HG02763 (cell line): Measurements from ENCODE around the gene COPG1.
"Not testable (repeated sequence)": the region's sequence is repeated elsewhere in the genome, so short reads cannot be mapped to it uniquely, and the experiment has no call there.

Source experiments
- ATAC-seq: cut with Tn5 transposase; IDR thresholded peaks from one replicate; pipeline ENCODE4 v1.9.1; 2021; ENCODE audit warnings: mild to moderate bottlenecking, moderate library complexity; ENCODE audit not compliant: unreplicated experiment

The COPG1 gene

DNA sequence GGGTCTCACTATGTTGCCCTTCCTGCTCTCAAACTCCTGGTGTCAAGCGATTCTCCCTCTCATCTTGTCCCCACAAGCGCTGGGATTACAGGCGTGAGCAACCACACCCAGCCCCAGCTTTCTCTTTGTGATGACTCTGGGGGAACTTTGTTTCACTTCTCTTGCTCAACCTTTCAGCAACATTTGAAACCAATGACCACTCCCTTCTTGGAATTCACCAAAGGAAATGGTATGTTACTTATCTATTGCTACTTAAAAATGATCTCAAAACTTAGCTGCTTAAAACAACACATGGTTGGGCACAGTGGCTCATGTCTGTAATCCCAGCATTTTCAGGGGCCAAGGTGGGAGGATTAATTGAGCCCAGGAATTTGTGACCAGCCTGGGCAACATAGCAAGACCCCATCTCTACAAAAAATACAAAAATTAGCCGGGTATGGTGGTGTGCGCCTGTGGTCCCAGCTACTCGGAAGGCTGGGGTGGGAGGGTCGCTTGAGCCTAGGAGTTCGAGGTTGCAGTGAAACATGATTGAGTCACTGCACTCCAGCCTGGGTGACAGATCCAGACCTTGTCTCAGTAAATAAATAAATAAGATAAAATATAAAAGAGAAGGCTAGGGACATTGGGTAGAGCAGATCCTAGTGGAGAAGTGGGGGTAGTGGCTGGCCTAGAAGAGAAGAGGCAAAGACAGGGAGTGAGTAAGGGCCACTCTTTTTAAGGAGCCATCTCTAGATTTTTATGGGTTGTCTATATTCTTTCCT lies 10.3 kb upstream of the COPG1 start:
- no peak for ATAC-seq

DNA sequence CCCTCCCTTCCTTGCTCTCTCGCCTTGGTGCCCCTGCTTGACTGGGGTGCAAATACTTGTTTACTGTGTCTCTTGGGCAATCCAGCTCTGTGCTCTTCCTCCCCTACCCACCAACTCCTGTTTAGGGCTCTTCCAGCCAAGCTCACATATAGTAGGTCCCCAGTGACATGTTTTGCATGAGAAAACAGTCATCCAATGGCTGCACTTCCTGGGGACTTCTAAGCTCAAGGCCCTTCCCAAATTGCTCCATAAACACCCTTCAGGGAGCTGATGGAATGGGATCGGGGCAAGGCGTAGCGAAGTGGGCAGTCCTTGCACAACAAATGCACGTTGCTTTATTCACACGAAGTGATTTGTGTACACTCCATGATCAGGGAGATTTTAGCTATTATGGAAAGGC lies 9.4 kb upstream of the COPG1 start:
- ATAC-seq = no peak

DNA sequence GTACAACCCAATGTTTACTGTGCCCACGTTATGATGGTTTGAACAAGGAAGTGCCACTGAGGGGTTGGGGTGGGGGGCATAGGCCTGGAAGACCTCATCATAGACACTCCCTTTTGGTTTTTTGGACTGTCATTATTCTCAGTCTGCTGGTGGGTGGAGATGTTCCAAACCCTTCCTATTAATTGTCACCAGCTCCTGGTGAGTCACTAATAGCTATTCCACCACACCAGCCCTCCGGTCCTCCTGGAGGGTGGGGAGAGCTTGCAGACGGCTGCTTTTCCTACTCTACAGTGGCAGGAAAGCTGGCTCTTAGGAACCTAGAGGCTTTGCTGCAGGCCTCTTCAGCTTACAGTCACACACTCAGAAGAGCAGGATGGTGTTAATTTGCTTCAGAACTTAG lies 9.0 kb upstream of the COPG1 start:
- ATAC-seq = no peak

DNA sequence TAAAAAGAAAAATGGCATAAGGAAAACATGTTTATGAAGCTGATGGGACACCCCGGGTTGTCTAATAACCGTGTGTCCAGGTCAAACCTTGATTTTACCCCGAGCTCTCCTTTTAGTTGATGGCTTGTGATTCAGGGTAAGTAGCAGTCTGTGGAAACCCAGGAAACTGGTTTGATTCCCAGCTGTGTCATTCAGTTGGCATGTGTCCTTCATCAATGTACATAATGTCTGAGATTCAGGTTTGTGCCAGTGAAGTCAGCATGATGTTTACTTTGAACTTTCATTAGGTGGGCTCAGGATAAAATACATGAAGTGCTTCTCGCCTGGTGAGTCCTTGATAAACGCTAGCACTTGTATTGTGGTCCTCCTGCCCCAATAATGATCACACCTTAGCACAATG lies 4.3 kb upstream of the COPG1 start:
- no peak for ATAC-seq

DNA sequence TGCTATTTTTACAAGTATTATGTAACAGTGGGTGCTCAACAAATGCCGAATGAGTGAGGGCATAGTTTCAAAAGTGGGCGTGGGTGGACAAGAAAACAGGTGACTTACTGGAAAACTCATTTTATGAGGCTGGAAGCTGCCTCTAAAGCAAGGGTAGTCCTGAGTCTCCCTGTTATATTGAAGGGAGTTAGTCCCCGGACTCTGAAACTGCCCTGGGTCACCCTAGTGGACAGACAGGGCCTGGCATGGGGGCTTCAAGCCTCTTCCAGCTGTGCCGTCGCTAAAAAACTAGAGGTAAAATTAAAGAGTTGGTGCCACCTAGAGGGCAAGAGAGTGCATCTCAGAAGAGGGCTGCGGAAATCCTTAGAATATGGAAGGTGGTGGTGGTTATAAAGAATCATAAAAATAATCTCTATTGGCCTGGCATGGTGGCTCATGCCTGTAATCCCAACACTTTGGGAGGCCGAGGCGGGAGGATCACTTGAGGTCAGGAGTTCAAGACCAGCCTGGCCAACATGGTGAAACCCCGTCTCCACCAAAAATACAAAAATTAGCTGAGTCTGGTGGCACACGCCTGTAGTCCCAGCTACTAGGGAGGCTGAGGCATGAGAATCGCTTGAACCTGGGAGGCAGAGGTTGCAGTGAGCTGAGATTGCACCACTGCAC lies 3.6 kb upstream of the COPG1 start:
- peak; percentile 49 for ATAC-seq

DNA sequence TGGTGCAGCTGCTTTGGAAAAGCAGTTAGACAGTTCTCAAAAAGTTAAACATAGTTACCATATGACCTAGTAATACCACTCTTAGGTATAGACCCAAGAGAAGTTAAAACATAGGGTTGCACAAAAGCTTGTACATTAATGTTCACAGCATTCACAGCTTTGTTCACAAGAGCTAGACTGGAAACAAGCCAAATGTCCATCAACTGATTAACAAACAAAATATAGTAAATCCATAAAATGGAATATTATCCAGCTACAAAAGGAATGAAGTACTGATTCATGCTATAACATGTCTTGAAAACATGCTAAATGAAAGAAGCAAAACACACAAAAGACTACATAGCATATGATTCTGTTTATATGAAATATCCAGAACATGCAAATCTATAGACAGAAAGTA lies 2.8 kb upstream of the COPG1 start:
- no peak for ATAC-seq

DNA sequence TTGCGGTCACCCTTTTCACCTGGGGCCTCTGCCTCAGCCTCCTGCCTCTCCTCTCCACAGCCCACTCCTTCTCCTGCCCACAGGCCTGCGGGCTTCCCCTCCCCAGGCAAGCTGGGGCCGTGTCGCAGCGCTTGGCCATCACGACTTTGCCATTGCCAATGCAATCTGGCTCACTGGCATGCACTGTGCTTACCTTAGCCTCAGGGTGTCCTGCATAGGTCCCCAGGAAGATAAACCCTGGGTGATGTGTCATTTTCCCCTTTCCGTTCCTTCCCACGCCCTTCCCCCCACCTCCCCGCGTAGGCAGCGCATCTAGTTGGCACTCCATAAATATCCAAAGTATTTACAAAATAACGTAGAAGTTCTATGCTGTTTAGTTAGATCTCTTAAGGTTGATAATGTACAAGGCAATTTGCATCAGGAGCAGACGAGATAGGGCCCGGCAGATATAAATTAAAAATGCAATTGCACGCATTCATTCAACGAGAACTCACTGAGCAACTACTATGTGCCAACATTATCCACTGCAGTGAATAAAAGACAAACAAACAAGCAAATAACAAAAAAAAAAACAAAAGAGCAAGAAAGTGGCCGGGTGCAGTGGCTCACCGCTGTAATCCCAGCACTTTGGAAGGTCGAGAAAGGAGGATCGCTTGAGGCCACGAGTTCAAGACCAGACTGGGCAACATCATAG lies 973 bp upstream of the COPG1 start:
- no peak for ATAC-seq

DNA sequence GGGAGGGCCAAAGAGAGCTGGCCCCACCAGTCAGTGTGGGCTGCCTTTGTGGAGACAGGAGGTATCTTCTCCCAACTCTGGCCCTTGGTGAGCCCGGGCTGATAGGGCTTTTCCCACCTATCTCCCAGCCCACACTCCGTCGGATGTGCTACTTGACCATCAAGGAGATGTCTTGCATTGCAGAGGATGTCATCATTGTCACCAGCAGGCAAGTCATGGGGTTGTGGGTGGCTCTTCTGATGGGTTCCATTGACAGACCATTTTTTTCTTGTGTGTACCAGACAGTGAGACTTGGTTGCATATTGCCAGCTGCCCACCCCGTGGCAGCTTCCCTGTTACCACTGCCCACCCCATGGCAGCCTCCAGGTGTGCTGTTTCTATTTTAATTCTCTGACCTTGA lies 3.3 kb downstream of the COPG1 start:
- ATAC-seq = no peak

DNA sequence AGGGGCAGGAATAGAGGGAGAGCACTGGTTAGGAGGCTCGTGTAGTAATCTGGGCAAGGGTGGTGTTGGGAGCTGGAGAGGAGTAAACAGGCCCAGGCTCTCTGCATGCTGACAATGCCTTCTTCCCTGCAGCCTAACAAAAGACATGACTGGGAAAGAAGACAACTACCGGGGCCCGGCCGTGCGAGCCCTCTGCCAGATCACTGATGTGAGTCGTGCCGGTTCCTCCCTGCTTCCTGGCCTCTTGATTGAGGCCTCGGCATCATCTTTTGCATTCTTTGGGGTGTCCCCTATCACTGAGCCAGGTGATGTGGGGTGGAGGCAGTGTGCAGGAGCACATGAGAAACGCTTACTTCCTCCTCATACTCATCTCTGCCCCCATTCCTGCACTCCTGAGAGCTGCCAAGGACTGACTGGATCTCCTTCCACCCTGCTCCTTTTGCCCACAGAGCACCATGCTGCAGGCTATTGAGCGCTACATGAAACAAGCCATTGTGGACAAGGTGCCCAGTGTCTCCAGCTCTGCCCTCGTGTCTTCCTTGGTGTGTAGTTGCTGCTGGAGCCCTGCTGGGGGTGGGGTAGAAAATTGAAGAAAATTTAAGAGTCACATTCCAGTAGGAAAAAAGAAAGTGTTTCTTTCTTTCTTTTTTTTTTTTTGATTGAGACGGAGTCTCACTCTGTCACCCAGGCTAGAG lies 5.3 kb downstream of the COPG1 start:
- ATAC-seq = no peak

DNA sequence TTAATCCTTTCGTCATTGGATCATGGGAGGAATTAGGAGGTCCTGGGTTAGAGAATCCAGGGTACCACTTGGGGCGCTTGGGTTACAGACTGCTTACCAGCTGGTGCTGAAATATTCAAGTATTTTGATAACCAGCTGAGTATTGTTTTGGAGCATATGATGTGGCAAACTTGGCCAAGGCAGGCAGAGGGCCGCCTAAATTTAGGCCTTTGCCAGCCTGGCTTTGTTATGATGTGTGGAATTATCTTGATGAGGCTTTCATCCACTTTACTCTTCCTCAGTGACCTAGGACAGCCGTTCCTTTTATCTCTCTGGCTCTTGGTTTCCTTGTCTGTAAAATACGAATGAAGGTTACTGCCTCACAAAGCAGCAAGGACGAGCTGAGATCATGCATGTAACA lies 6.9 kb downstream of the COPG1 start:
- no peak for ATAC-seq

DNA sequence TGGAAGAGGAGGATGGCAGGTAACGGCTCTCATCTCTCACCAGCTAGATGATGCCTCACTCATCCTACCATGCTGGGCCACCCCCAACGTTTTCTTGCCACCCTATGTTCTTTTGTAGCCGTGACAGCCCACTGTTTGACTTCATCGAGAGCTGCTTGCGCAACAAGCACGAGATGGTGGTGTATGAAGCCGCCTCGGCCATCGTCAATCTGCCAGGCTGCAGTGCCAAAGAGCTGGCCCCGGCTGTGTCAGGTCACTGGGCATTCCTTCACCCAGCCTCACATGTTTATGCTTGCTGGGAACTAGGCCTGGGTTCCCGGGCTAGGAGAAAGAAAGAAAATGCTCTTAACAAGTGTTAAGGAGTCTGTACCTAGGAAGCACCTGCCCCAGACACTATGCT lies 8.2 kb downstream of the COPG1 start:
- no peak for ATAC-seq

DNA sequence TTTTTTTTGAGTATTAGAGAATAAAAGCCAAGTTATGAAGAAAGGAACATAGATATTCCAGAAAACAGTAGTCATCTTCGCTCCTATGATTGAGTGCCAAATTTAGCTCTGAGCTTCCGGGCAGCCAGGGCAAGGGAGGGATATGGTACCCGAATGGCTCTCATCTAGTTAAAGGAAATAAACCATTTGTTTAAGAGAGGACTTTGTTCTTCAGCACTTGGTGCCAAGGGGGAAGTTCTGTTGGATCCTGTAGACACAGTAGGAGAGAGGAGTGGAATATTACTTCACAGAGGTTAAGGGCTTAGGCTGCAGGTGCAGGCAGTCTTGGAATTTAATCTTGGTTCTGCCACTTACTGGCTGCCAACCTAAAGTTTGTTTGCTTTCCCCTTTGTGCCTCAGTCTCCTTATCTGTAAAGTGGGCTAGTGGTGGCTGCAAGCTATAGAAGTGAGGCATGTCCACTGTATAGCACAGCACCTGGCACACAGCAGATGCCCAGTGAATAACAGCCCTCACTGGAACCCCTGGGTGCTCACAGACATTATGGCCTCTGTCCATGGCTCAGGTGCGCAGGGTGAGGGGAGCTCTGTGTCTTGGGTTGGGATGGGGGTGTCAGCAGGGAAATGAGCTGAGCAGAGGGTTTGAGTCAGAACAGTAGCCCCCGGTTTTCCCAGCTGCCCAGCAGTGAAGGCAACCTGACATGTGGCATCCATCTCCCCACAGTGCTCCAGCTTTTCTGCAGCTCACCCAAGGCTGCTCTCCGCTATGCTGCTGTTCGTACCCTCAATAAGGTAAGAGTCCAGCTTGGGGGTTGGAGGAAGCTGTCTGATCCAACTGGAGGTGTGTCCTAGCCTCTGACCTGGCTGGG lies 10.4 kb downstream of the COPG1 start:
- ATAC-seq = no peak

DNA sequence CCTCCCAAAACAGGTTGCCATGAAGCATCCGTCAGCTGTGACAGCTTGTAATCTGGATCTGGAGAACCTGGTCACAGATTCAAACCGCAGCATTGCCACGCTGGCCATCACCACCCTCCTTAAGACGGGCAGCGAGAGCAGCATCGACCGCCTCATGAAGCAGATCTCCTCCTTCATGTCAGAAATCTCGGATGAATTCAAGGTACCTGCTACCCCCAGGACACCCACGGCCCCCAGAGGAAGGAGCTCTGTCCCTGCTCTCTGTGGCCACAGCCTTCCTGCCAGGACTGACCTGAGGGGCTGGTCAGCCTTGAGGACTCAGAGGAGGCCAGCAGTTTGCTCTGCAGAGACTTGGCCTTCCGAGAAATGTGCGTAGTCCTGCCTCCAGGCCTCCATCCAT lies 11.2 kb downstream of the COPG1 start:
- no peak for ATAC-seq

DNA sequence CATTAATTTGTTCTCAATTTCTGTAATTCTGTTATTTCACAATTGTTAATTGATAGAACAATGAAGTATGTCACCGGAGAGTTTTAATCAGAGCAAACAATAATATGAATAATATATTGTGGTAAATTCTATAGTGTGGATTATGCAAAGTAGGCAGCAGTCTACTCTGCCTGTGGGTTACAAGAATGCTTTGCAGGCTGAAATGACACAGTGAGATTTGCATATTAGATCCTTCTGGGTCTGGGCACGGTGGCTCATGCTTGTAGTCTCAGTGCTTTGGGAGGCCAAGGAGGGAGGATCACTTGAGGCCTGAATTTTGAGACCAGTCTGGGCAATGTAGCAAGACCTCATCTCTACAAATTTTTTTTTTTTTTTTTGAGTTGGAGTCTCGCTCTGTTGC lies 12.5 kb downstream of the COPG1 start:
- no peak for ATAC-seq

DNA sequence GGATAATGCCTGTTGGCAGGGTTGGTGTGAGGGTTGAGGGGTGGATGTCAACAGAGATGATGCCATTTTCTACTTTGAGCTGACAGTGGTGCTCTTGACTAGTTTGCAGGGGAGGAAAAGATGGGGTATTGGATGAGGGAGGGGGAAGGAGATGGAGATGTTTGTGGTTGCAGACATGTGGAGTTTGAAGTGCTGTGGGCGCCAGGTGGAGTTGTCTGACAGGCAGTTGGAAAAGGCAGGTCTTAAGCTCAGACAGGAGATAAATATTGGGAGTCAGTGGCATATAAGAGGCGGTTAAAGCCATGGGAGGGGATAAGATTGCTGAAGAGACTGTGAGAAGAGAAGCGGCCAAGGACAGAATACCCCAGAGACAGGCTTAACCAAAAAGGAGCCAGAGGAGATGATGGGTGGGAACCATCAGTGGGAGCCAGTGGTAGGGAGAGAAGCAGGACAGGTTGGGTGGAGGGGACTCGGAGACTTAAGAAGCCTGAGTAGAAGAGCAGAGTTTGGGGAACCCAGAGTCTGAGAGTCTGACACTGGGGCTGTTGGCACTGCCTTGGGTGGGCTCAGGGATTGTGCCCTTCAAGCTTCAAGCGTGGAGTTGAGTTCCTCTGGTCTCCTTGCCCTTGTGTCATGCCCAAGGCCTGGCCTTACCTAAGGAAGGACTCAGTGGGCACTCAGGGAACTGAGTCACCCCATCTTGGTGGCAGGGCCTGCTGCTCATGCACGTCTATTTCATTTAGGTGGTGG lies 13.9 kb downstream of the COPG1 start:
- ATAC-seq = no peak

DNA sequence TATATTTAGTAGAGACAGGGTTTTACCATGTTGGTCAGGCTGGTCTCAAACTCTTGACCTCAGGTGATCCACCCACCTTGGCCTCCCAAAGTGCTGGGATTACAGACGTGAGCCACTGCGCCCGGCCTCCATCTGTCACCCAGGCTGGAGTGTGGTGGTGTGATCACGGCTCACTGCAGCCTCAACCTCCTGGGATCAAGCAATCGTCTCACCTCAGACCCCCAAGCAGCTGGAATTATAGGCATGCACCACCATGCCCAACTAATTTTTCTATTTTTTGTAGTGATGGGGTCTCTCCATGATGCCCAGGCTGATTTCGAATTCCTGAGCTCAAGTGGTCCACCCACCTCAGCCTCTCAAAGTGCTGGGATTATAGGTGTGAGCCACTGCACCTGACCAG lies 15.6 kb downstream of the COPG1 start:
- not testable (repeated sequence) for ATAC-seq

DNA sequence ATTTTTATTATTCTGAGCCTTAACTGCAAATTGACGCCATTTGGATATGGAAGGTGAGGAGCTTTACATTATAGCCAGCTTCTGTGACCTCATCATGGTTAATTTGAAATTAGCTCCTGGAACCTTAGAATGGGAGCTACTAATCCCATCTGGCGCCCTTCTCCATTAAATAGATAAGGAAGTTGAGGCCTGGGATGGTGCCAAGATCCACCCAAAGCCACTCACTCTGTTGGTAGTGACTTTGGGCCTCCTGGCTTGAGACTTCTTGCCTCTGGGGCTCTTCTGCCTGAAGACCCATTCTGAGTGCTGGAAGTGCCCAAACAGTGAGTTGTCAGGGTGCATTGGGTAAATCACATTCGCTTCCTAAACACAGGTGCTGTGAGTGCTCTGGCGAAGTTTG lies 17.2 kb downstream of the COPG1 start:
- ATAC-seq = no peak

DNA sequence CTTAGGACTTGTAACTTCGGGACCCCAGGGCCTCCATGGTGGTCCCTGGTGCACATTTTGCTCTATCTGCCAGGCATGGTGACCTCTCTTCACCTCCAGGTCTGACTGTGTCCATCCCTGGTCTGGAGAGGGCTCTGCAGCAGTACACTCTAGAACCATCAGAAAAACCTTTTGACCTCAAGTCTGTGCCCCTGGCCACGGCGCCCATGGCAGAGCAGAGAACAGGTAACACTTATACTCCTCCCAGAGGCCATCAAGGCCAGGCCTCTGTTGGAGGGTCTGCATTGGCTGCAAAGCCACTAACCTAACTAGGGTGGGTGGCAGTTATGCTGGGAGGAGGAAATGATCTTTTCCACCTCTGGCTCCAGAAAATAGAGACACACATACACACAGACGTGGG lies 19.0 kb downstream of the COPG1 start:
- no peak for ATAC-seq

DNA sequence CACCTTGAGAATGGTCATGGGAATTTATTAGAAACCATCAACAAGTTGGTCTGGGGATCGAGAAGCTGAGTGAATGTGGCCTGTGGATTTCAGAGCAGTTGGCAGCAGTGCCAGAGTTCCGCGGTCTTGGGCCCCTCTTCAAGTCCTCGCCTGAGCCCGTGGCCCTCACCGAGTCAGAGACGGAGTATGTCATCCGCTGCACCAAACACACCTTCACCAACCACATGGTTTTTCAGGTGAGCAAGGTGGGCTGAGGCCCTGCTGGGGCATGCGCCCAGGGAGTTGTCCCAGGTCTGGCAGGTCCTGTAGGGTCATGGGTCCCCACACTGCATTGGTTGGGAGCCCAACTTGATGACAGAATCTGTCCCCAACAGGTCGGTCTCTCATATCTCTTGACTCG lies 22.3 kb downstream of the COPG1 start:
- ATAC-seq = no peak

DNA sequence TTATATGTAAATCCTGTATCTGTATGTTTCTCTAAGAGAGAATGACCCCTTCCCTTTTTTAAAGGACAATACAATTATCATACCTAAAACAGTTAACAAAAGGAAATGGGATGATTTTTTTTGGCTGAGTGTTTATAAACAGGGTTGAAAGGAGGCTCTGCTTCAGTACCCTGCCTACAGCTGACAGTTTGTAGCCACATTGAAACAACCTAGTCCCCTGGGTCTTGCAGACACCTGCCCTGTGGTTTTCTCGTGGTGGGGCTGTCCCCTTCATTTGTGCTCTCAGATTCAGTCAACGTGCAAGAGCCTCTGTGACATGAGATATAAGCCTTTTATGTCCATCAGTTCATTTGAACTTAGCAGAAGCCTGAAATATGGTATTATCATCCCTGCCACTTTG lies 27.0 kb downstream of the COPG1 start:
- ATAC-seq = peak; percentile 73
